WI38 (cell line): ENCODE measurements around the gene GIT2.

Experiments
- H3K4me3 ChIP-seq: 2 replicates; pipeline ENCODE4 v1.5.1; 2011; ENCODE audit warnings: low read depth, mild to moderate bottlenecking, control low read depth, low read length
- CTCF ChIP-seq: IDR thresholded peaks from 2 replicates; pipeline ENCODE4 v1.5.1; 2012; ENCODE audit warnings: low read depth, mild to moderate bottlenecking, control low read depth, low read length

GIT2 gene

GRCh38 chr12:109968801-109969200 lies 27.4 kb downstream of the GIT2 start:
- H3K4me3 ChIP-seq, result no peak overlapping the region
- no peak for TF ChIP-seq CTCF

- TF ChIP-seq CTCF, result no peak
- no peak overlapping the region for H3K4me3 ChIP-seq
Observed at GRCh38 chr12:109968032-109968420, 28.1 kb downstream of the GIT2 start.

- TF ChIP-seq CTCF, result no peak
- no peak overlapping the region for H3K4me3 ChIP-seq
Observed at GRCh38 chr12:109967383-109968031, 28.7 kb downstream of the GIT2 start.

- no peak overlapping the region for H3K4me3 ChIP-seq
- TF ChIP-seq CTCF, result no peak
Observed at GRCh38 chr12:109966546-109966945, 29.6 kb downstream of the GIT2 start.

- TF ChIP-seq CTCF, result no peak
- no peak overlapping the region for H3K4me3 ChIP-seq
Observed at GRCh38 chr12:109963743-109964429, 32.3 kb downstream of the GIT2 start.

- H3K4me3 ChIP-seq, result no peak overlapping the region
- no peak for TF ChIP-seq CTCF
Observed at GRCh38 chr12:109963330-109963729, 32.8 kb downstream of the GIT2 start.

- TF ChIP-seq CTCF, result no peak
- no peak overlapping the region for H3K4me3 ChIP-seq
Observed at GRCh38 chr12:109962398-109962797, 33.8 kb downstream of the GIT2 start.
